GM12878 (cell line): Measurements from ENCODE around the gene CTIF. TPM values are rescaled to one million over a fixed set of nuclear protein-coding genes. Genes with fewer than 3 reads are reported as not detected.

Experiments used
- ASH2L ChIP-seq: fragments of 300-600, 200-600 bp; sonication (generic); IDR thresholded peaks from 2 replicates; pipeline ENCODE4 v1.6.1; 2017; ENCODE audit warnings: low read depth, mild to moderate bottlenecking, borderline replicate concordance
- BCL11A ChIP-seq: IDR thresholded peaks from 2 replicates; pipeline ENCODE4 v1.6.1; 2011; ENCODE audit warnings: low read depth, low read length
- BCL3 ChIP-seq: IDR thresholded peaks from 2 replicates; pipeline ENCODE4 v1.6.1; 2011; ENCODE audit warnings: borderline replicate concordance, low read depth, mild to moderate bottlenecking, moderate library complexity, low read length; ENCODE audit not compliant: insufficient read depth, poor library complexity, severe bottlenecking
- CHD4 ChIP-seq: fragments of 200-600 bp; sonication (generic); IDR thresholded peaks from 2 replicates; pipeline ENCODE4 v1.6.1; 2016; ENCODE audit warnings: mild to moderate bottlenecking
- GATAD2B ChIP-seq: fragments of 450-650 bp; conservative IDR thresholded peaks from 2 replicates; pipeline ENCODE4 v1.6.1; 2017; ENCODE audit warnings: low read depth, mild to moderate bottlenecking, moderate library complexity
- HCFC1 ChIP-seq: fragments of 150-350 bp; IDR thresholded peaks from 2 replicates; pipeline ENCODE4 v1.6.1; 2014; ENCODE audit warnings: low read length
- HDAC2 ChIP-seq: fragments of 200-600 bp; sonication (generic); IDR thresholded peaks from 2 replicates; pipeline ENCODE4 v1.6.1; 2017
- JUND ChIP-seq: IDR thresholded peaks from 2 replicates; pipeline ENCODE4 v1.6.1; 2012; ENCODE audit warnings: low read depth, mild to moderate bottlenecking, low read length, improper control_type of control experiment, moderate library complexity
- NFYA ChIP-seq: IDR thresholded peaks from 2 replicates; pipeline ENCODE4 v1.6.1; 2011; ENCODE audit warnings: low read depth, mild to moderate bottlenecking, low read length, improper control_type of control experiment, borderline replicate concordance
- NR2C1 ChIP-seq: fragments of 450-650 bp; IDR thresholded peaks from 2 replicates; pipeline ENCODE4 v1.6.1; 2017; ENCODE audit warnings: antibody characterized with exemption, mild to moderate bottlenecking, moderate library complexity
- TARDBP ChIP-seq: IDR thresholded peaks from 2 replicates; pipeline ENCODE4 v1.6.1; 2016; ENCODE audit warnings: borderline replicate concordance
- ZBTB11 ChIP-seq: fragments of 450-650 bp; formaldehyde crosslinking; IDR thresholded peaks from 2 replicates; pipeline ENCODE4 v1.5.0; 2022; ENCODE audit warnings: mild to moderate bottlenecking, missing genetic modification characterization
- ZNF24 ChIP-seq: fragments of 450-650 bp; IDR thresholded peaks from 2 replicates; pipeline ENCODE4 v1.6.1; 2017; ENCODE audit warnings: antibody characterized with exemption, mild to moderate bottlenecking
- ZNF384 ChIP-seq: IDR thresholded peaks from 2 replicates; pipeline ENCODE4 v1.6.1; 2012; ENCODE audit warnings: low read depth, mild to moderate bottlenecking, low read length, improper control_type of control experiment, borderline replicate concordance
- polyA plus RNA-seq, 11 experiments: library from polyadenylated mRNA; depleted of rRNA in 4 of 11; unstranded in 6 of 11; stranded (reverse) in 5 of 11; fragments of >200 nt; fragmentation: Nextera tagmentation in 4 of 11; fragmentation: Illumina TruSeq in 1 of 11; extraction: Ambion mirVana in 4 of 11; extraction: Trizol in 1 of 11; gene quantifications; 1 replicate in 1 of 11; 2 replicates in 10 of 11; pipeline versions ENCODE4 v1.2.1 to v1.2.3, GENCODE V29; 2011 to 2016; ENCODE audit warnings: inconsistent platforms in 2 of 11, missing spikeins in 2 of 11, low read depth in 1 of 11
- total RNA-seq, 4 experiments: library from RNA; depleted of rRNA in 3 of 4; stranded (reverse); fragments of >200 nt in 3 of 4; fragmentation: Illumina TruSeq in 1 of 4; extraction: Trizol in 1 of 4; gene quantifications; 2 replicates each; pipeline versions ENCODE4 v1.2.1 to v1.2.3, GENCODE V29; 2013 to 2021

The CTIF gene
- total and polyA plus RNA-seq, 10 of the 15 experiments (the other 5 are each of a cell fraction or from before 2014, with no cell fraction given) = 0.06 to 11.6 (median 2.5) TPM

- TF ChIP-seq ZBTB11 (CRISPR knock-in tag) (no peak), GATAD2B (no peak), NR2C1 (no peak), CHD4 (no peak), BCL3 (no peak), TARDBP (no peak), ASH2L (no peak), BCL11A (no peak), NFYA (no peak), ZNF24 (no peak), HCFC1 (no peak), JUND (no peak), ZNF384 (no peak), HDAC2 (no peak)
- TF ChIP-seq, all 136 proteins: peak for 0
These were observed 195.6 kb downstream of the CTIF start (continued) for GRCh38 chr18:48734460-48734859.
